Measurements from ENCODE around the gene DCTN1.

DNA sequence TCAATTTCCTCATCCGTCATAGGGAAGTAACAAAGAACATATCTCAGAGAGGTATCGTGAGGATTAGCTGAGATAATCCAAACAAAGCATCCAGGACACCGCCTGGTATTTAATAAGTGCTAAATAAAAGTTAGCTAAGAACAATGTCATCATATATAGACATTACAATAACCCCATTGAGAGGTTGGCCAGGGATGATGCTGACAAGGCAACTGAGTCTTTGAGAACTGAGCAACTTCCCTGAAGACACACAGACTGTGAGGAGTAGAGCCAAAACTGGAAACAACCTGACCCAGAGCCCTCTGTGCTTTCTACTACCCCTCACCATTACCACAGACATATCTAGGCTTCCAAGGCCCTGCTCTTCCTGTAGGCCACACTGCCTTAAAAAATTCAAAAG is 1.6 kb upstream of the DCTN1 start:
- TF ChIP-seq, protein P1, sequence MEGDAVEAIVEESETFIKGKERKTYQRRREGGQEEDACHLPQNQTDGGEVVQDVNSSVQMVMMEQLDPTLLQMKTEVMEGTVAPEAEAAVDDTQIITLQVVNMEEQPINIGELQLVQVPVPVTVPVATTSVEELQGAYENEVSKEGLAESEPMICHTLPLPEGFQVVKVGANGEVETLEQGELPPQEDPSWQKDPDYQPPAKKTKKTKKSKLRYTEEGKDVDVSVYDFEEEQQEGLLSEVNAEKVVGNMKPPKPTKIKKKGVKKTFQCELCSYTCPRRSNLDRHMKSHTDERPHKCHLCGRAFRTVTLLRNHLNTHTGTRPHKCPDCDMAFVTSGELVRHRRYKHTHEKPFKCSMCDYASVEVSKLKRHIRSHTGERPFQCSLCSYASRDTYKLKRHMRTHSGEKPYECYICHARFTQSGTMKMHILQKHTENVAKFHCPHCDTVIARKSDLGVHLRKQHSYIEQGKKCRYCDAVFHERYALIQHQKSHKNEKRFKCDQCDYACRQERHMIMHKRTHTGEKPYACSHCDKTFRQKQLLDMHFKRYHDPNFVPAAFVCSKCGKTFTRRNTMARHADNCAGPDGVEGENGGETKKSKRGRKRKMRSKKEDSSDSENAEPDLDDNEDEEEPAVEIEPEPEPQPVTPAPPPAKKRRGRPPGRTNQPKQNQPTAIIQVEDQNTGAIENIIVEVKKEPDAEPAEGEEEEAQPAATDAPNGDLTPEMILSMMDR (IDR thresholded peaks at IDR 0.05) = no peak
- TF ChIP-seq, protein P2, sequence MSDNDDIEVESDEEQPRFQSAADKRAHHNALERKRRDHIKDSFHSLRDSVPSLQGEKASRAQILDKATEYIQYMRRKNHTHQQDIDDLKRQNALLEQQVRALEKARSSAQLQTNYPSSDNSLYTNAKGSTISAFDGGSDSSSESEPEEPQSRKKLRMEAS (IDR thresholded peaks at IDR 0.05) = no peak
- TF ChIP-seq, protein P3, sequence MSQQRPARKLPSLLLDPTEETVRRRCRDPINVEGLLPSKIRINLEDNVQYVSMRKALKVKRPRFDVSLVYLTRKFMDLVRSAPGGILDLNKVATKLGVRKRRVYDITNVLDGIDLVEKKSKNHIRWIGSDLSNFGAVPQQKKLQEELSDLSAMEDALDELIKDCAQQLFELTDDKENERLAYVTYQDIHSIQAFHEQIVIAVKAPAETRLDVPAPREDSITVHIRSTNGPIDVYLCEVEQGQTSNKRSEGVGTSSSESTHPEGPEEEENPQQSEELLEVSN (IDR thresholded peaks at IDR 0.05; ENCODE audit: borderline replicate concordance, low read depth) = no peak
- TF ChIP-seq POLR2AphosphoS2 (conservative IDR thresholded peaks at IDR 0.05; ENCODE audit: low read length) = no peak
- no peak for TF ChIP-seq PHF8 (IDR thresholded peaks at IDR 0.05; ENCODE audit: borderline replicate concordance, low read depth)
- TF ChIP-seq, protein P4, sequence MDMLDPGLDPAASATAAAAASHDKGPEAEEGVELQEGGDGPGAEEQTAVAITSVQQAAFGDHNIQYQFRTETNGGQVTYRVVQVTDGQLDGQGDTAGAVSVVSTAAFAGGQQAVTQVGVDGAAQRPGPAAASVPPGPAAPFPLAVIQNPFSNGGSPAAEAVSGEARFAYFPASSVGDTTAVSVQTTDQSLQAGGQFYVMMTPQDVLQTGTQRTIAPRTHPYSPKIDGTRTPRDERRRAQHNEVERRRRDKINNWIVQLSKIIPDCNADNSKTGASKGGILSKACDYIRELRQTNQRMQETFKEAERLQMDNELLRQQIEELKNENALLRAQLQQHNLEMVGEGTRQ (IDR thresholded peaks at IDR 0.05) = no peak
- no peak for TF ChIP-seq RFX5 (IDR thresholded peaks at IDR 0.05)
- TF ChIP-seq, protein P5, sequence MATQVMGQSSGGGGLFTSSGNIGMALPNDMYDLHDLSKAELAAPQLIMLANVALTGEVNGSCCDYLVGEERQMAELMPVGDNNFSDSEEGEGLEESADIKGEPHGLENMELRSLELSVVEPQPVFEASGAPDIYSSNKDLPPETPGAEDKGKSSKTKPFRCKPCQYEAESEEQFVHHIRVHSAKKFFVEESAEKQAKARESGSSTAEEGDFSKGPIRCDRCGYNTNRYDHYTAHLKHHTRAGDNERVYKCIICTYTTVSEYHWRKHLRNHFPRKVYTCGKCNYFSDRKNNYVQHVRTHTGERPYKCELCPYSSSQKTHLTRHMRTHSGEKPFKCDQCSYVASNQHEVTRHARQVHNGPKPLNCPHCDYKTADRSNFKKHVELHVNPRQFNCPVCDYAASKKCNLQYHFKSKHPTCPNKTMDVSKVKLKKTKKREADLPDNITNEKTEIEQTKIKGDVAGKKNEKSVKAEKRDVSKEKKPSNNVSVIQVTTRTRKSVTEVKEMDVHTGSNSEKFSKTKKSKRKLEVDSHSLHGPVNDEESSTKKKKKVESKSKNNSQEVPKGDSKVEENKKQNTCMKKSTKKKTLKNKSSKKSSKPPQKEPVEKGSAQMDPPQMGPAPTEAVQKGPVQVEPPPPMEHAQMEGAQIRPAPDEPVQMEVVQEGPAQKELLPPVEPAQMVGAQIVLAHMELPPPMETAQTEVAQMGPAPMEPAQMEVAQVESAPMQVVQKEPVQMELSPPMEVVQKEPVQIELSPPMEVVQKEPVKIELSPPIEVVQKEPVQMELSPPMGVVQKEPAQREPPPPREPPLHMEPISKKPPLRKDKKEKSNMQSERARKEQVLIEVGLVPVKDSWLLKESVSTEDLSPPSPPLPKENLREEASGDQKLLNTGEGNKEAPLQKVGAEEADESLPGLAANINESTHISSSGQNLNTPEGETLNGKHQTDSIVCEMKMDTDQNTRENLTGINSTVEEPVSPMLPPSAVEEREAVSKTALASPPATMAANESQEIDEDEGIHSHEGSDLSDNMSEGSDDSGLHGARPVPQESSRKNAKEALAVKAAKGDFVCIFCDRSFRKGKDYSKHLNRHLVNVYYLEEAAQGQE (IDR thresholded peaks at IDR 0.05) = no peak
- no peak for TF ChIP-seq NR3C1 (IDR thresholded peaks at IDR 0.05)
- TF ChIP-seq ESRRA (IDR thresholded peaks at IDR 0.05; ENCODE audit: borderline replicate concordance, low read length) = no peak
- no peak for TF ChIP-seq POLR2A (IDR thresholded peaks at IDR 0.05; ENCODE audit: low read length)
- TF ChIP-seq MYC (IDR thresholded peaks at IDR 0.05; ENCODE audit: borderline replicate concordance, low read length) = no peak
- no peak for TF ChIP-seq CEBPB (IDR thresholded peaks at IDR 0.05)
- no peak for TF ChIP-seq CBX2 (IDR thresholded peaks at IDR 0.05; ENCODE audit: borderline replicate concordance, low read depth)

Data from A549 (cell line).